SJSA1 (cell line): ENCODE measurements around the gene IFT122. TPM values are rescaled to one million over a fixed set of nuclear protein-coding genes. Genes with fewer than 3 reads are reported as not detected.
"Not testable (repeated sequence)": the region's sequence is repeated elsewhere in the genome, so short reads cannot be mapped to it uniquely, and the experiment has no call there.

Source experiments
- DNase-seq, 2 experiments: peaks; one replicate each; pipeline ENCODE4 v3.0.0-alpha.2; 2015 to 2020; ENCODE audit warnings: low spot score in 2 of 2, low read depth in 1 of 2
- H3K27ac ChIP-seq: fragments of 250-450 bp; sonication (Bioruptor Pico); 2 replicates; pipeline ENCODE4 v1.5.1; 2020; ENCODE audit warnings: mild to moderate bottlenecking, moderate library complexity
- H3K27me3 ChIP-seq: fragments of 250-450 bp; sonication (Bioruptor Pico); replicated peaks from 2 replicates; pipeline ENCODE4 v1.5.1; 2020; ENCODE audit warnings: mild to moderate bottlenecking, moderate library complexity
- H3K36me3 ChIP-seq: fragments of 250-450 bp; sonication (Bioruptor Pico); 2 replicates; pipeline ENCODE4 v1.5.1; 2020; ENCODE audit warnings: mild to moderate bottlenecking
- H3K4me1 ChIP-seq: fragments of 250-450 bp; sonication (Bioruptor Pico); replicated peaks from 2 replicates; pipeline ENCODE4 v1.6.1; 2021; ENCODE audit warnings: mild to moderate bottlenecking
- H3K4me3 ChIP-seq: fragments of 250-450 bp; sonication (Bioruptor Pico); 2 replicates; pipeline ENCODE4 v1.5.1; 2020; ENCODE audit warnings: mild to moderate bottlenecking
- H3K9me3 ChIP-seq: fragments of 250-450 bp; sonication (Bioruptor Pico); replicated peaks from 2 replicates; pipeline ENCODE4 v1.5.1; 2020; ENCODE audit warnings: mild to moderate bottlenecking
- total RNA-seq: library from RNA; depleted of rRNA; stranded (reverse); fragments of >200 nt; shearing (Covaris generic); gene quantifications from 2 replicates; pipeline ENCODE4 v1.2.3, GENCODE V29; 2014

The IFT122 gene
- total RNA-seq, 1 experiment from 2014 or later = 13.3 TPM

DNA sequence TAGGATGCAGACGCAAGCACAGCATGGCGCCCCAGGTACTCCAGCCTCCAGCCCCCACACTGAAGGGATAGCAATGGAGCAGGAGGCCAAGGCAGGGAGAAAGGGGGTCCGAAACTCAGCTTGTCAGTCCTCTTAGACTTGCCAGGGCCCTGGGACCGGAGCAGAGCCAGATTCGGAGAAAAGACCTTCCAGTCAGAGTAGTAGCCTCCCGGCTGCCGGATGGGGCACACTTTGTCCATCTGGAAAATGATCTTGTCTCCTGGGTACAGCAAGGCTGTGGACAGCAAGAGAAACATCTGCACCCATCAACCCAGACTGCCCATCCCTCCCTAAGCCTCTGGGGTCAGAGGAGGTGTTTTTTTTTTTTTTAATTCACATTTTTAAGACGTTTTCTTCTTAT, 35.9 kb upstream of the IFT122 start:
- no peak for DNase-seq
- H3K27ac ChIP-seq = no peak overlapping the region
- H3K4me3 ChIP-seq = no peak overlapping the region
- no peaks in the 10 kb centered on the region for H3K36me3 ChIP-seq
- H3K9me3 ChIP-seq = no peaks in the 10 kb centered on the region
- 0 out of 2 replicates have a peak, but pooled peaks cover 3% of the 10 kb centered on the region for H3K4me1 ChIP-seq
- H3K27me3 ChIP-seq = no peaks in the 10 kb centered on the region

GRCh38 chr3:129404610-129405009, 35.4 kb upstream of the IFT122 start:
- H3K36me3 ChIP-seq = no peaks in the 10 kb centered on the region
- no peaks in the 10 kb centered on the region for H3K27me3 ChIP-seq
- no peaks in the 10 kb centered on the region for H3K9me3 ChIP-seq
- H3K4me1 ChIP-seq = 0 out of 2 replicates have a peak, but pooled peaks cover 3% of the 10 kb centered on the region
- H3K27ac ChIP-seq = no peak overlapping the region
- H3K4me3 ChIP-seq = no peak overlapping the region
- no peak for DNase-seq

- no peak for DNase-seq
- H3K4me3 ChIP-seq = no peak overlapping the region
- no peaks in the 10 kb centered on the region for H3K9me3 ChIP-seq
- no peak overlapping the region for H3K27ac ChIP-seq
- no peaks in the 10 kb centered on the region for H3K27me3 ChIP-seq
- no peaks in the 10 kb centered on the region for H3K36me3 ChIP-seq
- peaks cover 22% of the 10 kb centered on the region for H3K4me1 ChIP-seq
These were observed 30.5 kb upstream of the IFT122 start for GRCh38 chr3:129409541-129409940.

DNA sequence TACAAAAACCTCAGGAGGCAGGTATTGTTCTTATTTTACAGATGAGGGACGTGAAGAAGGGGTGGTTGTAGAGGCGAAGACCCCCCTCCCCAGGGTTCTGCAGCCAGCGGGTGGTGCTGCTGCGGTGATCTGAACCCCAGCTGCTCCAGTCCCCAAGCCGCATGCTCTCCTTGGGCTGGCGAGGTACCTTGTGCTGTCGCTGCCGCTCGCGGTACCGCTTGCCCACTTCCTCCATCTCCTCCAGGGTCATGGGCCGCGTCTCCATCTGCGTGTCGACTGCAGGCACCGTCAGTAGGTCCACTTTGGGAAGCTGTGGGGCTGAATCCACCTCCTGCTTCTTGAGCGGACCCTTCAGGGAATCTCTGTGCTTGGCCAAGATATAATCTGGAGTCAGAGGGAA, 29.1 kb upstream of the IFT122 start:
- no peaks in the 10 kb centered on the region for H3K36me3 ChIP-seq
- no peak overlapping the region for H3K4me3 ChIP-seq
- peaks cover 25% of the 10 kb centered on the region for H3K4me1 ChIP-seq
- no peak for DNase-seq
- H3K27ac ChIP-seq = no peak overlapping the region
- no peaks in the 10 kb centered on the region for H3K27me3 ChIP-seq
- no peaks in the 10 kb centered on the region for H3K9me3 ChIP-seq

DNA sequence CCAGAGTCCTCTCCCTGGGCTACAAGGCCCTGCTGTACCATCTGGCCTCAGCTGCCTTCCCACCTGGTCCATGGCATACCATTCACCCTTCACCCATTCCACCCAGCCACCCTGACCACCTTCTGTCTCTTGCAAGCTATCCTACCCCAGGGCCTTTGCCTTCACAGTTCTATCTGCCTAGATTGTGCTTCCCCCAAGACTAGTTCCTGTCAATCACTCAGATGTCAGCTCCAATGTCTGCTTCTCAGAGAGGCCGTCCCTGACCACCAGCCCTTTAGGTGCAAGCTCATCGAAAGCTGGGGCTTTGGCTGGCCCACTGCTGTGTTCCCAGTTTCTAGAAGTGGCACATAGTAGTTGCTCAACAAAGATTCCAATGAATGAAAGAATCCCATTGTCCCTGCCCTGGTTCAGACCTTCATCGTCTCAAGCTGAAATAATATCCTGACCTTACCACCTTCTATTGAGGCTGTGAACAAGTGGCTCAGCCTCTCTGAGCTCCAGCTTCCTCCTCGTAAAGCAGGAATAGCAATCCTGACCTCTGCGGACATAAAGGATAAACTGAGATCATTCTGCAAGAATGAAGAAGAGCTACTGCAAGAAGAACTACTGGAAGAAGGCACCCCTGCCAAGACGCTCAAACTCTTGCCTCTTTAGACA, 27.4 kb upstream of the IFT122 start:
- peaks cover 25% of the 10 kb centered on the region for H3K4me1 ChIP-seq
- no peak for DNase-seq
- no peaks in the 10 kb centered on the region for H3K36me3 ChIP-seq
- no peak overlapping the region for H3K27ac ChIP-seq
- no peak overlapping the region for H3K4me3 ChIP-seq
- no peaks in the 10 kb centered on the region for H3K27me3 ChIP-seq
- H3K9me3 ChIP-seq = no peaks in the 10 kb centered on the region

GRCh38 chr3:129413238-129413637, 26.8 kb upstream of the IFT122 start:
- H3K27ac ChIP-seq = not testable (repeated sequence)

DNA sequence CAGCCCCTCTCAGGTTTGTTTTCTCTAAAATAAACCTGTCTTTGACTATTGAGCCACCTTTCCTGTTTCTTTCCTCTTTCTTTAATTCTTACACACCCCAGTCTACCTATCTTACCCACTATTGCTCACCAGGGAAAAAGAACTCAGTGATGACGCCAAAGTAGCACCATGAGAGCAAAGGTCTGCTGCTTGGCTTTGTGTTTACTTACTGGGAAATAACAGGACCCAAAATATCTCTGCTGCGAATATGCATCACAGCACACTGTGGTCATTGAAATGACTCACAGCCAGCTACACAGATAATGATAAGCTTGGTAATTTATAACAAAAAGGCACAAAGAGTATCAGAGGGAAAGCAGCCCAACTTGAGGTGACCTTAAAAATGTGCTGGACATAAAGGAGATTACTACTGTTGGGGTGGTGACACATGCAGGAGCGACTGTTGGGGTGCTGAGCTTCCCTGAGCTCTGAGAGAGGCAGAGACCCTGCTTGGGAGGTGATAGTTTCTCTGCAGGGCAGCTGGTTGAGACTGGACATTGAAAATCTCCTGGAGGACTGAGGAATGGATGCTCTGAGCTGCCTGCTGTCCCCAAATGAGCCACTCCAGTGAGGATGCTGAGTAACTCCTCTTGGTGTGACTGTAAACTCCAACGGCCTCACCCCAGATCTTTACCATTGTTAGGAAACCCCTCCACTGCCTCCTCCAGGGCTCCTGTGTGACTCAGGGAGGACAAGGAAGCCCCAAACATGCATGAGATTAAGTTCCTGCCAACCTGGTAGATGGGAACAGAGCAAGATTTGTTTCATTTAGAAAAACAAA, 26.1 kb upstream of the IFT122 start:
- Histone ChIP-seq H3K9me3 (no peaks in the 10 kb centered on the region), H3K4me1 (peaks cover 25% of the 10 kb centered on the region), H3K36me3 (no peaks in the 10 kb centered on the region), H3K27me3 (no peaks in the 10 kb centered on the region), H3K27ac (no peak overlapping the region), H3K4me3 (no peak overlapping the region)
- peak in 1 of 2 experiments; percentile 60 for DNase-seq

More at GRCh38 chr3:129413238-129413637, 26.8 kb upstream of the IFT122 start:
- not testable (repeated sequence) for H3K9me3 ChIP-seq, H3K27me3 ChIP-seq, H3K36me3 ChIP-seq, DNase-seq, H3K4me3 ChIP-seq
- H3K4me1 ChIP-seq = peaks cover 25% of the 10 kb centered on the region

DNA sequence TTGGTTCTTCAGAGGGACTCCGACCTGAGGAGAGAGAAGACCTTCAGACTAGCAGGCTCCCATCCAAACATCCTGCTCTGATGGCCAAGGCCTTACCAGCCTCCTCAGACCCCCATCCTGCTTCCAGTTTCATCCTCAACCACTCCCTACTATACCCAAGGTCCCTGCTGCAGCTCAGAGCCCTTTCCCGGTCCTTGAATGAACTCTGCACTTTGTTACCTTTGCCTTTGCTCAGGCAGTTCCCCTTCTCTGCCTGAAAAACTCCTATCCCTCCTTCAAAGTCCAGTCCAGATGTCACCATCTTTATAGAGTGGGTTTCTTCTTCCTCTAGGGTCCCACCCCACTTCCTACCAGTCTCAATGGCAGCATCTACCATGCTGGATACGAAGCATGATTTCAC, 24.6 kb upstream of the IFT122 start:
- Histone ChIP-seq H3K4me1 (peaks cover 25% of the 10 kb centered on the region), H3K27me3 (no peaks in the 10 kb centered on the region), H3K9me3 (no peaks in the 10 kb centered on the region), H3K27ac (no peak overlapping the region), H3K4me3 (no peak overlapping the region), H3K36me3 (no peaks in the 10 kb centered on the region)
- DNase-seq = no peak

GRCh38 chr3:129415830-129416229, 24.2 kb upstream of the IFT122 start:
- no peak for DNase-seq
- H3K4me1 ChIP-seq = peaks cover 25% of the 10 kb centered on the region
- no peak overlapping the region for H3K27ac ChIP-seq
- H3K36me3 ChIP-seq = no peaks in the 10 kb centered on the region
- H3K27me3 ChIP-seq = no peaks in the 10 kb centered on the region
- H3K4me3 ChIP-seq = no peak overlapping the region
- no peaks in the 10 kb centered on the region for H3K9me3 ChIP-seq

DNA sequence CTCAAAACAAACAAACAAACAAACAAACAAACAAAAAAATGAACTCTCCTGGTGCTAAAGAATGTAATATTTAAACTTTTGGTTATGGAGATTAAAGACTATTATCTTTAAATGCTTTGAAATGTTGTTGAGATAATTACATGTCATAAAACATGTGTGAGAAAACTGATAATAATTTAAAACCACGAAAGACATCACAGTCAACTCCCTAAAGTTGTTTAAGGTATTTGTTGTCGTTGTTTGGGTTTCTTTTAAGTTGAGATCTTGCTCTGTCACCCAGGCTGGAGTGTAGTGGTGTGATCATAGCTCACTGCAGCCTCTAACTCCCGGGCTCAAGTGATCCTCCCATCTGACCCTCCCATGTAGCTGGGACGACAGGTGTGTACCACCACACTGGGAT, 23.6 kb upstream of the IFT122 start:
- Histone ChIP-seq H3K4me3 (no peak overlapping the region), H3K9me3 (no peaks in the 10 kb centered on the region), H3K4me1 (peaks cover 25% of the 10 kb centered on the region), H3K27ac (no peak overlapping the region), H3K36me3 (no peaks in the 10 kb centered on the region), H3K27me3 (no peaks in the 10 kb centered on the region)
- no peak for DNase-seq

GRCh38 chr3:129417326-129417725, 22.7 kb upstream of the IFT122 start:
- no peak overlapping the region for H3K4me3 ChIP-seq
- no peaks in the 10 kb centered on the region for H3K9me3 ChIP-seq
- H3K27me3 ChIP-seq = no peaks in the 10 kb centered on the region
- no peak overlapping the region for H3K27ac ChIP-seq
- H3K36me3 ChIP-seq = no peaks in the 10 kb centered on the region
- peaks cover 24% of the 10 kb centered on the region for H3K4me1 ChIP-seq
- no peak for DNase-seq

- no peak for DNase-seq
- Histone ChIP-seq H3K36me3 (no peaks in the 10 kb centered on the region), H3K9me3 (no peaks in the 10 kb centered on the region), H3K4me1 (peaks cover 15% of the 10 kb centered on the region), H3K27ac (no peak overlapping the region), H3K4me3 (no peak overlapping the region), H3K27me3 (no peaks in the 10 kb centered on the region)
These were observed 21.7 kb upstream of the IFT122 start for GRCh38 chr3:129418041-129418973.

DNA sequence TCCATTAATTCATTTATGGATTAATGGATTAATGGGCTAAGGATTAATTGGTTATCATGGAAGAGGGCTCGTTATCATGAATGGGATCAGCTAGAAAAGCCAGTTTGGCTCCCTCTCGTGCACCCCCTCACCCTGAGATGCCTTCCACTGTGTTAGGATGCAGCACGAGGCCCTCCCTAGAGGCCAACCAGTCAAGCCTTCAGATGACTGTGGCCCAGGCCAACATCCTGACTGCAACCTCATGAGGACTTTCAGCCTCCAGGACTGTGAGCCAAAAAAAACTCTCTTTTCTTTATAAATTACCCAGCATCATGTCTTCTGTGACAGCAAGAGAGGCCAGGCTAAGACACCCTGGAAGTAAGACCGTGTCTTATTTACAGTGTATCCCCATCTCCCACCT, 20.5 kb upstream of the IFT122 start:
- DNase-seq = no peak
- H3K27ac ChIP-seq = no peak overlapping the region

More for the DNA sequence above, 20.5 kb upstream of the IFT122 start:
- H3K36me3 ChIP-seq = no peaks in the 10 kb centered on the region
- no peaks in the 10 kb centered on the region for H3K27me3 ChIP-seq
- H3K4me3 ChIP-seq = no peak overlapping the region
- no peaks in the 10 kb centered on the region for H3K9me3 ChIP-seq
- peaks cover 3% of the 10 kb centered on the region for H3K4me1 ChIP-seq
